Natural killer cell treated with Interleukin-12 subunit alpha and Interleukin-12 subunit beta and Interleukin-15 and Interleukin-18, amount 100 ng/mL, for 72 hours (primary cell): ENCODE measurements around the gene MRPS2. TPM values are rescaled to one million over a fixed set of nuclear protein-coding genes. Genes with fewer than 3 reads are reported as not detected.
"Not testable (repeated sequence)": the region's sequence is repeated elsewhere in the genome, so short reads cannot be mapped to it uniquely, and the experiment has no call there.

ENCODE experiments used
- ATAC-seq, 2 donors: fragments of 150-1000 bp; cut with Tn5 transposase in 1 of 2; sonication (Bioruptor Pico), chemical (Tn5 transposase) in 1 of 2; 2 replicates each; pipeline ENCODE4 v1.10.0; 2021
- DNase-seq: peaks from one replicate; pipeline ENCODE4 v3.0.0; 2022; ENCODE audit warnings: low spot score
- H3K27ac Mint-ChIP-seq, 2 donors: 1 replicate in 1 of 2; 2 replicates in 1 of 2; pipeline ENCODE4 v1.8.0; 2022; ENCODE audit warnings: mixed read lengths in 2 of 2, mild to moderate bottlenecking in 1 of 2, moderate library complexity in 1 of 2
- H3K27me3 Mint-ChIP-seq, 2 donors: 1 replicate in 1 of 2; 2 replicates in 1 of 2; pipeline ENCODE4 v1.8.0; 2022; ENCODE audit warnings: mixed read lengths in 2 of 2
- H3K36me3 Mint-ChIP-seq: one replicate; pipeline ENCODE4 v1.8.0; 2022; ENCODE audit warnings: mixed read lengths
- H3K4me1 Mint-ChIP-seq, 2 donors: 1 replicate in 1 of 2; 2 replicates in 1 of 2; pipeline ENCODE4 v1.8.0; 2022; ENCODE audit warnings: low read depth in 2 of 2, mixed read lengths in 2 of 2, mild to moderate bottlenecking in 1 of 2
- H3K4me3 Mint-ChIP-seq: one replicate; pipeline ENCODE4 v1.8.0; 2022; ENCODE audit warnings: mixed read lengths
- H3K9me3 Mint-ChIP-seq: 2 replicates; pipeline ENCODE4 v1.8.0; 2022; ENCODE audit warnings: mixed read lengths
- total RNA-seq, 2 donors: library from RNA; stranded (reverse); gene quantifications; one replicate each; pipeline ENCODE4 v1.2.3, GENCODE V29; 2022

MRPS2 gene
- total RNA-seq, 2 donors from 2014 or later = 38.2 to 78.3 TPM

DNA sequence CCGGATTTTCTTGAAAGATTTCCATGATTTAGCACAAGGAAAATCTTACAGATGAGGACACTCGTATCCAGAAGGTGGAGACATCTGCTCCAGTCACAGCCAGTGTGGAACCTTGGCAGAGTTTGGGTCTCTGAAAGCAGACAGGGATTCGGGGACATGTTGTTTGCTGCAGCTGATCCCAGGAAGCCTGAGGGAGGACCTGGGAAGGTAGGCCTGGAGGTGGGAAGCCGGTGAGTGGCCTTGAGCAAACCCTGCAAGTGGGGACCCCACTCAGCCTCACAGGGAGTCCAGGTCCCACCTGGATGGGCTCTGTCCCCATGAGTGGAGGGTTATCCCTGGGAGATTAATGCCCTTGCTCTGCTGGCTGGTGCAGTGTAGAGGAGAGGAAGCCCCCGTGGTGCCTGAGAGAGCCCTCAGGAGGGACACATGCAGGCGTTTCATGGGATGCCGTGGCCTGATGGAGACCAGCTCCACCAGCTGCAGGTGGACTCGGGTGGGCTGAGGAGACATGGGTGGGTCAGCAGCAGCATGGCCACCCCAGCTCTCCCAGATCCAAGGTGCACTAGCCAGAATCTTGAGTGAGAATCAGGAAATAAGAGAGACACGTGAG is 7.8 kb downstream of the MRPS2 start:
- Mint-ChIP-seq H3K27ac (no peak overlapping the region), H3K4me1 (peaks cover 7 to 12% of the 10 kb centered on the region in 2 donors), H3K36me3 (peaks cover 8% of the 10 kb centered on the region), H3K27me3 (peaks cover 0 to 2% of the 10 kb centered on the region in 2 donors), H3K9me3 (peaks cover 6% of the 10 kb centered on the region), H3K4me3 (no peak overlapping the region)
- ATAC-seq = no peak
- DNase-seq = peak; percentile 8

DNA sequence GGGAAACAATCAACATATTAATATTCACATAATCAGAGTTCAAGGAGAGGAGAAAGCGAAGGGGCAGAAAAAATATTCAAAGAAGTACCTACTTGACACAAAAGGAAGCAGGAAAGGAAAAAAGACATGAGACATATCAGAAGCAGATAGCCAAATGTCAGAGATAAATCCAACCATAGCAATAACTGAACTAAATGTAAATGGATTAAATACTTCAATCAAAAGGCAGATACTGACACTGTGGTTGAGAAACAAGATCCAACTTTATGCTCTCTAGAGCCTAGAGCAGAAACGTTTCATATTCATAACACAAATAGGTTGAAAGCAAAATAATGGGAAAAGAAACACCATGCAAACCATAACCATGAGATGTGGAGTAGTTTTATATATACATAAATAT is 9.0 kb downstream of the MRPS2 start:
- H3K4me3 Mint-ChIP-seq = no peak overlapping the region

DNA sequence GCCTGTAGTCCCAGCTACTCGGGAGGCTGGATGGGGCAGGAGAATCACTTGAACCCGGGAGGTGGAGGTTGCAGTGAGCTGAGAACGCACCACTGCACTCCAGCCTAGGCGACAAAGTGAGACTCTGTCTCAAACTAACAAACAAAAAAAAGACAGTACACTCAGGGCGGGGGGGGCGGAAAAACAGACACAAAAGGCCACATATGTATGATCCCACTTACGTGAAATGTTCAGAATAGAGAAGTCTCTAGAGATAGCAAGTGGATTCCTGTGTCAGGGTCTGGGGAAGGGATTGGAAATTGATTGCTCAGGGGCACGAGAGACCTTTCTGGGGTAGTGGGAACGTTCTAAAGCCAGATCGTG is 11.7 kb downstream of the MRPS2 start:
- Mint-ChIP-seq H3K4me1 (peaks cover 4 to 12% of the 10 kb centered on the region in 2 donors), H3K27ac (no peak overlapping the region), H3K9me3 (peaks cover 6% of the 10 kb centered on the region), H3K4me3 (no peak overlapping the region), H3K36me3 (peaks cover 8% of the 10 kb centered on the region), H3K27me3 (peaks cover 0 to 2% of the 10 kb centered on the region in 2 donors)
- DNase-seq (no peak), ATAC-seq (no peak)

More for the DNA sequence above, 9.0 kb downstream of the MRPS2 start:
- Mint-ChIP-seq H3K27ac (no peak overlapping the region), H3K36me3 (peaks cover 8% of the 10 kb centered on the region), H3K4me1 (peaks cover 6 to 12% of the 10 kb centered on the region in 2 donors), H3K9me3 (peaks cover 6% of the 10 kb centered on the region), H3K27me3 (peaks cover 0 to 2% of the 10 kb centered on the region in 2 donors)
- no peak for ATAC-seq
- DNase-seq = no peak

DNA sequence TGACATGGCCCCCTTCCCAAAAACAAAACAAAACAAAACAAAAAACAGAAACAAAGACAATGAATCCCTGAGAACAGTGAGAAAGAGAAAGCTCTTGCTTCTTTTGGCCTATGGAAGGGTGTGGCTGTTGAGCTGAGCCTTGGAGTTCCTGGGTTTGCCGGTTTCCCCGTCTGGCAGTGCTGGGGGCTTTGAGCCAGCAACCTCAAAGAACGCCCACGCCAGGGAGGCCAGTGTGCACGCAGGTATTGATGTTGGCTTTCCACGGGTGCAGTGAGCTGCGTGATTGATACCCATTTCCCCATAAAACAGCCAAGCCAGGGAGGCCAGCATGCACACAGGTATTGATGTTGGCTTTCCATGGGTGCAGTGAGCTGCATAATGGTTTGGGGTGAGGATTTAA is 12.4 kb downstream of the MRPS2 start:
- Mint-ChIP-seq H3K9me3 (peaks cover 6% of the 10 kb centered on the region), H3K4me3 (no peak overlapping the region), H3K27me3 (peaks cover under 1 to 5% of the 10 kb centered on the region in 2 donors), H3K27ac (no peak overlapping the region), H3K4me1 (peaks cover 4 to 12% of the 10 kb centered on the region in 2 donors), H3K36me3 (peaks cover 8% of the 10 kb centered on the region)
- ATAC-seq (no peak), DNase-seq (no peak)

DNA sequence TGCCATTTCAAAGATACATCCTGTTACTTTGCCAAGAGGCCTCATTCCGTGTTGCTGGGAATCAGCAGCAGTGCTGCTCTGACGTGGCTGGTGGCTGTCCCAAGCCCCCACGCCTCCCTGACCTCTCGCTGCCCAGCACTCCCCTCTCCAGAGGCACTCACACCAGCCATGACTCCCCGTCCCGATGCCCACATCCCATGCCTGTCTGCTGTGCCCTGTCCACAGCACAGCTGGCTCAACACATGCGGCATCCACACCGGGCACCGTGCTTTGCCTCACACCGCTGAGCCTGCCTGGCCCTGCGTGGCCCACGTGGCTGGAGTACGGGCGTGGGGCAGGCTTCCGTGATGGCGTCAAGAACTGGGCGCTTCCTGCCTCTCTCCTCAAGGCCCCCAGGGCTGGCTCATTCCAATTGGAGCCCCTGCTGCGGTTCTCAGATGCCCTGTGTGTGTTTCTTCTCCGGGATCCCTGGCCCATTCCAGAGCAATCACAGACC is 12.9 kb downstream of the MRPS2 start:
- Mint-ChIP-seq H3K27me3 (peaks cover 6 to 9% of the 10 kb centered on the region in 2 donors), H3K4me1 (peaks cover 4 to 12% of the 10 kb centered on the region in 2 donors), H3K36me3 (peaks cover 8% of the 10 kb centered on the region), H3K27ac (no peak overlapping the region), H3K4me3 (no peak overlapping the region), H3K9me3 (peaks cover 6% of the 10 kb centered on the region)
- DNase-seq (no peak), ATAC-seq (no peak)

DNA sequence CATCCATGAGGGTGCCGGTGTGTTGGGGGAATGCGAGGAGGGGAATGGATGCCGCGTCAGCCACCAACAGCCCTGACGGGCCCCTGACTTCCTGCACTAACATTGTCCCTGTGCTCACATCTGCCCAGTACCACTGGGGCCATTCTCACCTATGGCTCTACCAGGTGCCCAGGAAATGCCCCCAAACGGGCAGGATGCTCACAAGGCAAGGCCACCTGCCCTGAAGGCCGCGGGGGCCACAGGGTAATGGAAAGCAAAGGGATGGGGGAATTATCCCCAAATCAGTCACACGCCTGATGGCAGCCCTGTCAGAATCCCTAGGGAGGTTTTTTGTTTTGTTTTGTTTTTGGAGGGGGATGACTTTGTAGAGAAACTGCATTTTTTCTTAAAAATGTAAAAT is 13.4 kb downstream of the MRPS2 start:
- DNase-seq, H3K4me3 Mint-ChIP-seq, H3K9me3 Mint-ChIP-seq, ATAC-seq, H3K27ac Mint-ChIP-seq, H3K36me3 Mint-ChIP-seq: not testable (repeated sequence)
- Mint-ChIP-seq H3K27me3 (peaks cover 9 to 13% of the 10 kb centered on the region in 2 donors), H3K4me1 (peaks cover 4 to 12% of the 10 kb centered on the region in 2 donors)

DNA sequence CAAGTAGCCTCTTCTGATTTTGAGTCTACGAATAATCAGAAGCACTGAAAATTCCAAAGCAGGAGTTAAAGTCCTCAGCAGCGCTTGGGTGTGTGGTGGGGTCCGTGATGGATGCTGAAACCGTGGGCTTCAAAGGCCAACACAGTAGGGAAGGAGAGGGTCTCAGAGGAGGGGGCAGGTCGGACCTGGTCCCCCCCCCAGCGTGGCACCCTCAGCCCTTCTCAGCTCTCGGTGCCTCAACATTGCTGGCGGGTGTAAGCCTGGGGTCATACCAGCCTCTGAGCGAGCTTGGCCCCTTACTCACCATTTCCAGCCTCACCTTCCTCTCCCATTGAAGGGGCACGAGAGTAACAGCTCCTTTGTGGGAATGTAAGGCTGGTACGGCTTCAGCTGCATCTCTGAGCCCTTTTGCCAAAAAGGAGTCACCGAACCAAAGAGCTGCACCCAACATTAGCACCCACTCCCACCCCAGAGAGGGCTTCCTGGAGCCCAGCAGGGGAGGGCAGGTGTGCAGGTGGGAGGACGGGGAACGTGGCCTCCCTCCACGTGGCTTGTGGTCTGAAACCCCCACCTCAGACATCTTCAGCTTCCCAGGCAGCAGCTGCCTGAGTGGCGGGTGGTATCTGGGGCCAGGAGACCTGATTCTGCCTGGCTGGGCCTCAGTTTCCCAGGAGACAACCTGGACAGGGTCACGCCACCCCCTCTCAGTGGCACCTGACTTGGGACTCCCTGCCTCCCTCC is 14.0 kb downstream of the MRPS2 start:
- ATAC-seq (no peak), DNase-seq (no peak)
- Mint-ChIP-seq H3K4me1 (peaks cover 4 to 12% of the 10 kb centered on the region in 2 donors), H3K9me3 (peaks cover 1% of the 10 kb centered on the region), H3K27me3 (peaks cover 14% of the 10 kb centered on the region in 2 donors), H3K36me3 (no peaks in the 10 kb centered on the region), H3K4me3 (no peak overlapping the region), H3K27ac (no peak overlapping the region)

DNA sequence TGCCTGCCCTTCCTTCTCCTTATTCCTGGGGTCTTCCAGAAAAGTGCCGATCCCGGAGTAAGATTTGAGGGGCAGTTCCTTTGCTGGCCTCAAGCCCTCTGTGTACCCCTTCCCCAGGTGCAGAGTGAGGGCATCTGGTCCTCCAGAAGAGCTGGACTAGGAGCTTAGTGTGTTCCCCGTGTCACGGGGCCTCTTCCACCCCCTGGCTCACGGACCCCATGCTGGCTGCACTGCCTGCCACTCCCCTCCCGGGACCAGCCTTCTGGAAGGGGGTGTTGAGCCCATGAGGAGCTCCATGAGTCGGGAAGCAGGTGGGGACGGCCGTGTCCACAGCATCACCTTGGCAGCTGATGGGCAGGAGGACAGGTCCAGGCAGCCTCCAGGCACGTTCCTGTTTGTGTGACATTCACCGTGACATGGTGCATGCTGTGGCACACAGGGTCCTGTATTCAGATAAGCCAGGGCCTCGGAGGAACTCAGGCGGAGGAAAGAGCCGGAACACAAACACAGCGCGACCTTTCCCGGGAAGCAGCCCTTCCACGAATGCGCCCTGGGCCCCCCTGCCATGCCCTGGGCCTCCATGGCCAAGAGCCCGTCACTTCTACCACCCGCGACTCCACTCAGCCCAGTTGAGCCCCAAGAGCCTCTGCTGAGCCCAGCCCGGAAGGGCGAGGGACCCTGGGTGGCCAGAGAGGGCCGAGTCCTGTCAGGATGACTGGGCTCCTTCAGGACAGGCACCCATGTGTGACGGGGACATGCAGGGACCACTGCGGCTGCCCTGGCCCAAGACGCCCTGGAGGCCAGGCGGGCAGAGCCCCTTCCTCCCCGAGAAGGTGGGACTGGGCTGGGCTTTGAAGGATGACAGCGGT is 14.8 kb downstream of the MRPS2 start:
- ATAC-seq = peak in 1 of 2 donors; percentile 17
- Mint-ChIP-seq H3K27me3 (peaks cover 20 to 21% of the 10 kb centered on the region in 2 donors), H3K27ac (no peak overlapping the region), H3K36me3 (no peaks in the 10 kb centered on the region), H3K9me3 (no peaks in the 10 kb centered on the region), H3K4me3 (no peak overlapping the region), H3K4me1 (peaks cover 4 to 12% of the 10 kb centered on the region in 2 donors)
- no peak for DNase-seq

DNA sequence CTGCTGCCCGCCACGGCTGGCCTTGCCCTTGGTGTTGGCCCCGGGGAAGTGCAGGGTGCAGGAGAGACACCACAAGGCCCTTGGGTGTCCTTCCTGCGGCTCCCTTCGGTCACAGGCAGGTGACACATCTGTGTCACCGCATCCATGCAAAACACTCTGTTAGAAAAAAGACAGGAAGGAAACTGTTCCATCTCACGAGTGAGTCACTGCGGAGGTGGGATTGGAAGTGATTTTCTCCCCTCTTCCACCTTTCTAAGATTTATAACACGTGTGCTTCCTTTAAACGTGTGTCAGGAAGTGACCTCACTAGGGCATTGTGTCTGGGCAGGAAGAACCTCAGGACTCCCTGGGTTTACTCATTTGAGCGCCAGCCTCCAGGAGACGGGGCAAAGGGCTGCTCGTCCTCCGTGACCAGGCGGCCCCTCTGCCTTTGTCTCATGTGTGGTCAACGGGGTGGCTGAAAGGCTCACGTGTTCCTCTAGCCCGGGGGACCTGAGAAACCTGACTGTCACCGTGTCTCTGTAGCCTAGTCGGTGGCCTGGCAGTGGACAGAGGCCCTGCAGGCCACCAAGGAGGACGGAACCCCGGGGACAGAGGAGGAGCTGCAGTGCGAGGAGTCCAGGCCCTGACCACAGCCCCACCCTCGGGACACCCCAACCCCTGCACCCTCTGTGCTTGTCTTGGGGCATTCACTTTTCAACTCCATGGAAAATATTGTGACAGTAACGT is 15.8 kb downstream of the MRPS2 start:
- H3K9me3 Mint-ChIP-seq = no peaks in the 10 kb centered on the region
- no peak overlapping the region for H3K4me3 Mint-ChIP-seq
- no peaks in the 10 kb centered on the region for H3K36me3 Mint-ChIP-seq
- H3K4me1 Mint-ChIP-seq = peaks cover 4 to 6% of the 10 kb centered on the region in 2 donors
- DNase-seq (no peak), ATAC-seq (no peak)
- H3K27me3 Mint-ChIP-seq = peaks cover 26% of the 10 kb centered on the region in 2 donors
- H3K27ac Mint-ChIP-seq = no peak overlapping the region

DNA sequence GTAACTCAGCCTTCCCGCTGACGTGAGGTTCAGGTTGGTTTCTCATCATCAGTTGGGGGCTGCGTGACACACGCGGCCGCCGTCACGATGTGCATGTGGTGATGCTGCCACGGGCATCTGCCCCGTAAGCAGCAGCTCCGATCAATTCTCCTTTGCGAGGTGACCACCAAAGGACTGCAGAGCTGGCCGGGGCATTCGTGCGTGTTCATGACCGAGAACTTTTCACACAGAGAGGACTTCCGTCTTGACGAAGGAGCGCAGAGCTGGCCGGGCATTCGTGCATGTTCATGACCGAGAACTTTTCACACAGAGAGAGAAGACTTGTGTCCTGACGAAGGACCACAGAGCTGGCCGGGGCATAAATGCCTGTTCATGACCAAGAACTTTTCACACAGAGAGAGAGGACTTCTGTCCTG is 16.9 kb downstream of the MRPS2 start:
- peaks cover 26% of the 10 kb centered on the region in 2 donors for H3K27me3 Mint-ChIP-seq
- H3K27ac Mint-ChIP-seq = no peak overlapping the region
- DNase-seq (no peak), ATAC-seq (no peak)
- H3K4me1 Mint-ChIP-seq = no peaks in the 10 kb centered on the region
- H3K4me3 Mint-ChIP-seq = no peak overlapping the region
- no peaks in the 10 kb centered on the region for H3K9me3 Mint-ChIP-seq
- no peaks in the 10 kb centered on the region for H3K36me3 Mint-ChIP-seq

DNA sequence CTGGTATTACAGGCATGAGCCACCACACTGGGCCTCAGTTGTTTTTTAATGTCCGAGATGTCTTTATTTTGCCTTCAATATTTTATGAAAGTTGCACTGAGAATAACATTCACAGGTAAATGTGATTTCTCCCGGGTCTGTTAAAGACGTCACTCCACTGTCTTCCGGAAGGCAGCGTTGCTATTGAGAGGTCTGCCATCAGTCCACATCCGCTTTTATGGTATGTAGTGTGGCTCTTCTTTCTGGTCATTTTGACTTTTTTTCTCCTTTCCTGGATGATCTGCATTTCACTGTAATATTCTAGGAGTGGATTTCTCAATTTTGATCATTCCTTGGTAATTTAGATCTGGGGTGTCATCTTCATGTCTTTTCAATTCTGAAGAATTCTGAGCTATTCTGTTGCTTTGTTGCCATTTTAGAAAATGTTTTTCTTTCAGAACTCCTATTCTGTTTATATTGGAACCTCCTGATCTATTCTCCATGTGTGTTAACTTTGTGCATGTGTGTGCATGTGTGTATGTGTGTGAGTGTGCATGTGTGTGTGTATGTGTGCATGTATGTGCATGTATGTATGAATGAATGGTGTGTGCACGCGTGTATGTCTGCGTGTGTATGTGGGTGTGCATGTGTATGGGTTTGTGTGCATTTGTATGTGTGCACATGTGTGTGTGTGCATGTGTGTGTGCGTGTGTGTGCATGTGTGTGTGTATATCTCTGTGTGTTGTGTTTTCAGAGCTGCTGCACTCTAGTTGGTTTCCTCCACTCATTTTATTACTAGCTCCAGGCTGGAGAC is 18.9 kb downstream of the MRPS2 start:
- Mint-ChIP-seq H3K36me3 (no peaks in the 10 kb centered on the region), H3K27me3 (peaks cover 26% of the 10 kb centered on the region in 2 donors), H3K4me1 (no peaks in the 10 kb centered on the region), H3K9me3 (no peaks in the 10 kb centered on the region), H3K4me3 (no peak overlapping the region), H3K27ac (no peak overlapping the region)
- no peak for ATAC-seq
- no peak for DNase-seq

DNA sequence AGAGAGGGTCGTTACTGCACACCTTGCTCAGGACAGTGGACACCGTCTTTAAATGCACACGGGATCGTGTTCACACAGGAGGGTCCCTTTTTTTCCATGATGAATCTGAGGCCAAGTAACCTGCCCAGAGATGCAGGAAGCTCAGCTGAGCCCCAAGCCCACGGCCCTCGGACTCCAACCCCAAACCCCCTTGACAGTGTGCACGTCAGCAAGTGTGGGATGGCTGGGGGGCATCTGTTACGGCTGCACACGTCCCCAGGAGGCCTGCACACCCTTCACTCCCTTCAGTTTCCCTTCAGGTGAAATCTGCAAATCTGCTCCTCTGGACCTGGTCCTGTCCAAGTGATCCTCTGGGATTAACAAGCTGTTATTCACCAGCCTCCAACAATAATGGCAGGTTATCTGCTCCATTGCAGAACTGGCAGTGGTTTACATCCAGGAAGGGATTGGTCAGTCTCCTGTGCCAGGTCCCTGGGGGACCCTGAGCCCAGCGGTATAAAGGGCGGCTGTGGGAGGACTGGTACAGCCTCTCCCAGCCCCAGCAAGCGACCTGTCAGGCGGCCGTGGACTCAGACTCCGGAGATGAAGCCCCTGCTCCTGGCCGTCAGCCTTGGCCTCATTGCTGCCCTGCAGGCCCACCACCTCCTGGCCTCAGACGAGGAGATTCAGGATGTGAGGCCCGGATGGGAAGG is 20.6 kb downstream of the MRPS2 start, which contains the start of gene LCN1:
Gene LCN1, plus strand, starts transcription at position 525 of the 692 bp plus-strand sequence. Its CDS starts 58 bp downstream, at position 583.
- Mint-ChIP-seq H3K36me3 (no peaks in the 10 kb centered on the region), H3K27me3 (peaks cover 26% of the 10 kb centered on the region in 2 donors), H3K27ac (no peak within 1 kb of the TSS), H3K9me3 (no peaks in the 10 kb centered on the region), H3K4me3 (no peak within 1 kb of the TSS), H3K4me1 (no peaks in the 10 kb centered on the region)
- ATAC-seq (no peak), DNase-seq (no peak)
